Measurements from ENCODE around the gene GAS1.

Gene GAS1

GRCh38 chr9:86945728-86946200, 1.5 kb downstream of the GAS1 start:
- no peaks in the 10 kb centered on the region for H3K36me3 Mint-ChIP-seq
- H3K27me3 Mint-ChIP-seq: peaks cover 29% of the 10 kb centered on the region
- no peak for ATAC-seq
- peaks cover 22% of the 10 kb centered on the region for H3K4me1 Mint-ChIP-seq
- H3K9me3 Mint-ChIP-seq: no peaks in the 10 kb centered on the region
- H3K27ac Mint-ChIP-seq: no peak overlapping the region
- peak overlapping the region; percentile 74 for H3K4me3 Mint-ChIP-seq

- no peak for ATAC-seq
- Mint-ChIP-seq H3K27ac (no peak overlapping the region), H3K27me3 (peaks cover 33% of the 10 kb centered on the region)
These were observed 2.2 kb downstream of the GAS1 start for GRCh38 chr9:86944796-86945727.

GRCh38 chr9:86943201-86944113, 3.8 kb downstream of the GAS1 start:
- Mint-ChIP-seq H3K36me3 (no peaks in the 10 kb centered on the region), H3K4me1 (peaks cover 16% of the 10 kb centered on the region), H3K9me3 (no peaks in the 10 kb centered on the region), H3K27me3 (peaks cover 49% of the 10 kb centered on the region), H3K4me3 (no peak overlapping the region), H3K27ac (no peak overlapping the region)
- ATAC-seq: no peak

More at GRCh38 chr9:86944796-86945727, 2.2 kb downstream of the GAS1 start:
- Mint-ChIP-seq H3K36me3 (no peaks in the 10 kb centered on the region), H3K4me1 (peaks cover 22% of the 10 kb centered on the region), H3K4me3 (peak overlapping the region; percentile 24), H3K9me3 (no peaks in the 10 kb centered on the region)

- ATAC-seq: no peak
- H3K27ac Mint-ChIP-seq: no peak overlapping the region
- H3K27me3 Mint-ChIP-seq: peaks cover 59% of the 10 kb centered on the region
- H3K36me3 Mint-ChIP-seq: no peaks in the 10 kb centered on the region
- H3K4me1 Mint-ChIP-seq: peaks cover 12% of the 10 kb centered on the region
- H3K4me3 Mint-ChIP-seq: no peak overlapping the region
- no peaks in the 10 kb centered on the region for H3K9me3 Mint-ChIP-seq
These were observed 4.8 kb downstream of the GAS1 start for GRCh38 chr9:86942281-86943200.

- Mint-ChIP-seq H3K9me3 (no peaks in the 10 kb centered on the region), H3K27me3 (peaks cover 60% of the 10 kb centered on the region), H3K4me1 (peaks cover 12% of the 10 kb centered on the region), H3K36me3 (no peaks in the 10 kb centered on the region), H3K4me3 (no peak overlapping the region), H3K27ac (no peak overlapping the region)
- ATAC-seq: no peak
These were observed 6.1 kb downstream of the GAS1 start for GRCh38 chr9:86941197-86941596.

GRCh38 chr9:86940774-86941173, 6.5 kb downstream of the GAS1 start:
- H3K4me3 Mint-ChIP-seq: no peak overlapping the region
- H3K27ac Mint-ChIP-seq: no peak overlapping the region
- no peaks in the 10 kb centered on the region for H3K9me3 Mint-ChIP-seq
- peaks cover 60% of the 10 kb centered on the region for H3K27me3 Mint-ChIP-seq
- H3K4me1 Mint-ChIP-seq: peaks cover 8% of the 10 kb centered on the region
- ATAC-seq: no peak
- H3K36me3 Mint-ChIP-seq: no peaks in the 10 kb centered on the region

- Mint-ChIP-seq H3K36me3 (no peaks in the 10 kb centered on the region), H3K9me3 (no peaks in the 10 kb centered on the region), H3K27ac (no peak overlapping the region), H3K4me1 (no peaks in the 10 kb centered on the region), H3K27me3 (peaks cover 60% of the 10 kb centered on the region), H3K4me3 (no peak overlapping the region)
- no peak for ATAC-seq
These were observed 7.4 kb downstream of the GAS1 start for GRCh38 chr9:86939891-86940290.

GRCh38 chr9:86939321-86939720, 8.0 kb downstream of the GAS1 start:
- Mint-ChIP-seq H3K9me3 (no peaks in the 10 kb centered on the region), H3K4me1 (no peaks in the 10 kb centered on the region), H3K4me3 (no peak overlapping the region), H3K36me3 (no peaks in the 10 kb centered on the region), H3K27ac (no peak overlapping the region), H3K27me3 (peaks cover 60% of the 10 kb centered on the region)
- ATAC-seq: no peak

- Mint-ChIP-seq H3K9me3 (no peaks in the 10 kb centered on the region), H3K4me3 (no peak overlapping the region), H3K27me3 (peaks cover 60% of the 10 kb centered on the region), H3K36me3 (no peaks in the 10 kb centered on the region), H3K27ac (no peak overlapping the region), H3K4me1 (no peaks in the 10 kb centered on the region)
- ATAC-seq: no peak
These were observed 8.5 kb downstream of the GAS1 start for GRCh38 chr9:86938780-86939179.

GRCh38 chr9:86926145-86926544, 21.2 kb downstream of the GAS1 start:
- Mint-ChIP-seq H3K27ac (no peak overlapping the region), H3K9me3 (peaks cover 4% of the 10 kb centered on the region), H3K4me1 (no peaks in the 10 kb centered on the region), H3K4me3 (no peak overlapping the region), H3K27me3 (peaks cover 30% of the 10 kb centered on the region), H3K36me3 (no peaks in the 10 kb centered on the region)
- no peak for ATAC-seq

- peaks cover 30% of the 10 kb centered on the region for H3K27me3 Mint-ChIP-seq
- H3K36me3 Mint-ChIP-seq: no peaks in the 10 kb centered on the region
- ATAC-seq: no peak
- H3K4me3 Mint-ChIP-seq: no peak overlapping the region
- no peaks in the 10 kb centered on the region for H3K4me1 Mint-ChIP-seq
- H3K27ac Mint-ChIP-seq: no peak overlapping the region
- peaks cover 4% of the 10 kb centered on the region for H3K9me3 Mint-ChIP-seq
These were observed 21.6 kb downstream of the GAS1 start for GRCh38 chr9:86925686-86926085.

GRCh38 chr9:86924206-86924605, 23.1 kb downstream of the GAS1 start:
- peaks cover 30% of the 10 kb centered on the region for H3K27me3 Mint-ChIP-seq
- H3K36me3 Mint-ChIP-seq: no peaks in the 10 kb centered on the region
- no peak for ATAC-seq

GRCh38 chr9:86921151-86921923, 26.0 kb downstream of the GAS1 start:
- Mint-ChIP-seq H3K36me3 (no peaks in the 10 kb centered on the region), H3K27ac (no peak overlapping the region), H3K27me3 (peaks cover 19% of the 10 kb centered on the region), H3K4me3 (no peak overlapping the region), H3K4me1 (no peaks in the 10 kb centered on the region), H3K9me3 (peaks cover 7% of the 10 kb centered on the region)
- no peak for ATAC-seq

More at GRCh38 chr9:86924206-86924605, 23.1 kb downstream of the GAS1 start:
- Mint-ChIP-seq H3K4me1 (no peaks in the 10 kb centered on the region), H3K27ac (no peak overlapping the region), H3K9me3 (no peaks in the 10 kb centered on the region), H3K4me3 (no peak overlapping the region)

- Mint-ChIP-seq H3K4me1 (no peaks in the 10 kb centered on the region), H3K36me3 (no peaks in the 10 kb centered on the region), H3K4me3 (no peak overlapping the region), H3K27me3 (peaks cover 3% of the 10 kb centered on the region), H3K9me3 (peaks cover 7% of the 10 kb centered on the region), H3K27ac (no peak overlapping the region)
- ATAC-seq: no peak
These were observed 28.8 kb downstream of the GAS1 start for GRCh38 chr9:86918556-86918955.
